ENCODE measurements around the gene POFUT1. TPM values are rescaled to one million over a fixed set of nuclear protein-coding genes. Genes with fewer than 3 reads are reported as not detected.
"Not testable (repeated sequence)": the region's sequence is repeated elsewhere in the genome, so short reads cannot be mapped to it uniquely, and the experiment has no call there.

Gene POFUT1
- total RNA-seq, 1 experiment from 2014 or later, result 52.4 TPM

- Histone ChIP-seq H3K9me3 (replicated peaks) (0 out of 2 replicates have a peak, but pooled peaks cover 6% of the 10 kb centered on the region), H3K27ac (no peak overlapping the region)
- DNase-seq (ENCODE audit: low read depth in 1 of 2, low spot score in 2 of 2), result no peak
Measured at GRCh38 chr20:32192698-32193097, 15.0 kb upstream of the POFUT1 start.

GRCh38 chr20:32193336-32193735 is 14.3 kb upstream of the POFUT1 start:
- not testable (repeated sequence) for H3K9me3 ChIP-seq (replicated peaks); H3K27ac ChIP-seq; DNase-seq (ENCODE audit: low read depth in 1 of 2, low spot score in 2 of 2); H3K27me3 ChIP-seq (replicated peaks); H3K4me3 ChIP-seq
- H3K4me1 ChIP-seq (replicated peaks), result peaks cover 20% of the 10 kb centered on the region
- H3K36me3 ChIP-seq, result peaks cover 60% of the 10 kb centered on the region

More at GRCh38 chr20:32192698-32193097, 15.0 kb upstream of the POFUT1 start:
- Histone ChIP-seq H3K4me1 (replicated peaks) (peaks cover 20% of the 10 kb centered on the region), H3K36me3 (peaks cover 54% of the 10 kb centered on the region), H3K4me3 (no peak overlapping the region), H3K27me3 (replicated peaks) (no peaks in the 10 kb centered on the region)

GRCh38 chr20:32193996-32194395 is 13.7 kb upstream of the POFUT1 start:
- no peak for DNase-seq (ENCODE audit: low read depth in 1 of 2, low spot score in 2 of 2)

GRCh38 chr20:32195581-32195980 is 12.1 kb upstream of the POFUT1 start:
- no peak overlapping the region for H3K27ac ChIP-seq
- H3K27me3 ChIP-seq (replicated peaks), result no peaks in the 10 kb centered on the region
- H3K4me3 ChIP-seq, result no peak overlapping the region
- peaks cover 63% of the 10 kb centered on the region for H3K36me3 ChIP-seq
- no peaks in the 10 kb centered on the region for H3K9me3 ChIP-seq (replicated peaks)
- no peaks in the 10 kb centered on the region; the same call in 1 of the 2 replicates for H3K4me1 ChIP-seq (replicated peaks)
- DNase-seq (ENCODE audit: low read depth in 1 of 2, low spot score in 2 of 2), result no peak

More at GRCh38 chr20:32193996-32194395, 13.7 kb upstream of the POFUT1 start:
- no peak overlapping the region for H3K27ac ChIP-seq
- peaks cover 16% of the 10 kb centered on the region for H3K4me1 ChIP-seq (replicated peaks)
- no peak overlapping the region for H3K4me3 ChIP-seq
- 0 out of 2 replicates have a peak, but pooled peaks cover 6% of the 10 kb centered on the region for H3K9me3 ChIP-seq (replicated peaks)
- peaks cover 60% of the 10 kb centered on the region for H3K36me3 ChIP-seq
- no peaks in the 10 kb centered on the region for H3K27me3 ChIP-seq (replicated peaks)

GRCh38 chr20:32196613-32197012 is 11.1 kb upstream of the POFUT1 start:
- not testable (repeated sequence) for H3K27me3 ChIP-seq (replicated peaks); DNase-seq (ENCODE audit: low read depth in 1 of 2, low spot score in 2 of 2); H3K27ac ChIP-seq; H3K9me3 ChIP-seq (replicated peaks); H3K4me3 ChIP-seq; H3K4me1 ChIP-seq (replicated peaks)
- H3K36me3 ChIP-seq, result peaks cover 71% of the 10 kb centered on the region

GRCh38 chr20:32197136-32197535 is 10.5 kb upstream of the POFUT1 start:
- not testable (repeated sequence) for H3K27ac ChIP-seq; H3K4me1 ChIP-seq (replicated peaks); H3K9me3 ChIP-seq (replicated peaks); H3K4me3 ChIP-seq; DNase-seq (ENCODE audit: low read depth in 1 of 2, low spot score in 2 of 2); H3K27me3 ChIP-seq (replicated peaks)
- peaks cover 74% of the 10 kb centered on the region for H3K36me3 ChIP-seq

- H3K36me3 ChIP-seq, result peaks cover 88% of the 10 kb centered on the region
Measured at GRCh38 chr20:32199006-32199405, 8.7 kb upstream of the POFUT1 start.

GRCh38 chr20:32201296-32201976 is 6.2 kb upstream of the POFUT1 start:
- H3K36me3 ChIP-seq, result peaks cover 89% of the 10 kb centered on the region
- H3K9me3 ChIP-seq (replicated peaks), result no peaks in the 10 kb centered on the region; the same call in 1 of the 2 replicates
- H3K27ac ChIP-seq, result no peak overlapping the region
- DNase-seq (ENCODE audit: low read depth in 1 of 2, low spot score in 2 of 2), result no peak
- H3K4me1 ChIP-seq (replicated peaks), result peaks cover 6% of the 10 kb centered on the region; the same call in 1 of the 2 replicates
- no peak overlapping the region for H3K4me3 ChIP-seq
- no peaks in the 10 kb centered on the region for H3K27me3 ChIP-seq (replicated peaks)

More at GRCh38 chr20:32199006-32199405, 8.7 kb upstream of the POFUT1 start:
- H3K4me1 ChIP-seq (replicated peaks), result no peaks in the 10 kb centered on the region
- no peaks in the 10 kb centered on the region for H3K27me3 ChIP-seq (replicated peaks)
- H3K9me3 ChIP-seq (replicated peaks), result no peaks in the 10 kb centered on the region; the same call in 1 of the 2 replicates
- H3K27ac ChIP-seq, result no peak overlapping the region
- no peak overlapping the region for H3K4me3 ChIP-seq
- DNase-seq (ENCODE audit: low read depth in 1 of 2, low spot score in 2 of 2), result no peak

GRCh38 chr20:32201977-32202363 is 5.7 kb upstream of the POFUT1 start:
- Histone ChIP-seq H3K27ac (no peak overlapping the region), H3K27me3 (replicated peaks) (no peaks in the 10 kb centered on the region), H3K4me1 (replicated peaks) (peaks cover 10% of the 10 kb centered on the region; the same call in 1 of the 2 replicates), H3K36me3 (peaks cover 83% of the 10 kb centered on the region), H3K9me3 (replicated peaks) (no peaks in the 10 kb centered on the region; the same call in 1 of the 2 replicates), H3K4me3 (no peak overlapping the region)
- no peak for DNase-seq (ENCODE audit: low read depth in 1 of 2, low spot score in 2 of 2)

- peaks cover 16% of the 10 kb centered on the region for H3K4me1 ChIP-seq (replicated peaks)
- peaks cover 3% of the 10 kb centered on the region; the same call in 1 of the 2 replicates for H3K9me3 ChIP-seq (replicated peaks)
- peaks cover 80% of the 10 kb centered on the region for H3K36me3 ChIP-seq
- no peak for DNase-seq (ENCODE audit: low read depth in 1 of 2, low spot score in 2 of 2)
- H3K27me3 ChIP-seq (replicated peaks), result no peaks in the 10 kb centered on the region
- no peak overlapping the region for H3K27ac ChIP-seq
- no peak overlapping the region for H3K4me3 ChIP-seq
Measured at GRCh38 chr20:32203356-32204204, 4.1 kb upstream of the POFUT1 start.

GRCh38 chr20:32204205-32205109 is 3.2 kb upstream of the POFUT1 start:
- DNase-seq (ENCODE audit: low read depth in 1 of 2, low spot score in 2 of 2), result no peak
- Histone ChIP-seq H3K36me3 (peaks cover 76% of the 10 kb centered on the region), H3K4me3 (no peak overlapping the region), H3K4me1 (replicated peaks) (peaks cover 16% of the 10 kb centered on the region), H3K9me3 (replicated peaks) (peaks cover 3% of the 10 kb centered on the region; the same call in 1 of the 2 replicates), H3K27me3 (replicated peaks) (no peaks in the 10 kb centered on the region), H3K27ac (no peak overlapping the region)

- Histone ChIP-seq H3K27me3 (replicated peaks) (no peaks in the 10 kb centered on the region), H3K9me3 (replicated peaks) (peaks cover 3% of the 10 kb centered on the region; the same call in 1 of the 2 replicates), H3K27ac (no peak overlapping the region), H3K4me3 (no peak overlapping the region), H3K36me3 (peaks cover 76% of the 10 kb centered on the region), H3K4me1 (replicated peaks) (peaks cover 16% of the 10 kb centered on the region)
- no peak for DNase-seq (ENCODE audit: low read depth in 1 of 2, low spot score in 2 of 2)
Measured at GRCh38 chr20:32205110-32205842, 2.4 kb upstream of the POFUT1 start.
